ENCODE data around the gene LCN1. TPM values are rescaled to one million over a fixed set of nuclear protein-coding genes. Genes with fewer than 3 reads are reported as not detected.

Gene LCN1
- not detected for total RNA-seq

DNA sequence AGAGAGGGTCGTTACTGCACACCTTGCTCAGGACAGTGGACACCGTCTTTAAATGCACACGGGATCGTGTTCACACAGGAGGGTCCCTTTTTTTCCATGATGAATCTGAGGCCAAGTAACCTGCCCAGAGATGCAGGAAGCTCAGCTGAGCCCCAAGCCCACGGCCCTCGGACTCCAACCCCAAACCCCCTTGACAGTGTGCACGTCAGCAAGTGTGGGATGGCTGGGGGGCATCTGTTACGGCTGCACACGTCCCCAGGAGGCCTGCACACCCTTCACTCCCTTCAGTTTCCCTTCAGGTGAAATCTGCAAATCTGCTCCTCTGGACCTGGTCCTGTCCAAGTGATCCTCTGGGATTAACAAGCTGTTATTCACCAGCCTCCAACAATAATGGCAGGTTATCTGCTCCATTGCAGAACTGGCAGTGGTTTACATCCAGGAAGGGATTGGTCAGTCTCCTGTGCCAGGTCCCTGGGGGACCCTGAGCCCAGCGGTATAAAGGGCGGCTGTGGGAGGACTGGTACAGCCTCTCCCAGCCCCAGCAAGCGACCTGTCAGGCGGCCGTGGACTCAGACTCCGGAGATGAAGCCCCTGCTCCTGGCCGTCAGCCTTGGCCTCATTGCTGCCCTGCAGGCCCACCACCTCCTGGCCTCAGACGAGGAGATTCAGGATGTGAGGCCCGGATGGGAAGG, at the start of gene LCN1:
LCN1 (plus strand) TSS at position 525 of the 692 bp plus-strand sequence; CDS start at position 583, 58 bp downstream.
- Histone ChIP-seq H3K36me3 (no peaks in the 10 kb centered on the region), H3K4me1 (no peaks in the 10 kb centered on the region), H3K4me3 (no peak within 1 kb of the TSS), H3K27ac (no peak within 1 kb of the TSS), H3K9me3 (no peaks in the 10 kb centered on the region), H3K27me3 (peaks cover 40% of the 10 kb centered on the region)
- peak; percentile 39 to 60 for DNase-seq (ENCODE audit: low spot score in 2 of 2)
- TF ChIP-seq POLR2AphosphoS5 (IDR thresholded peaks at IDR 0.05) (no peak), POLR2A (IDR thresholded peaks at IDR 0.05) (no peak), EP300 (IDR thresholded peaks at IDR 0.05) (no peak)
- TF ChIP-seq, protein P1, sequence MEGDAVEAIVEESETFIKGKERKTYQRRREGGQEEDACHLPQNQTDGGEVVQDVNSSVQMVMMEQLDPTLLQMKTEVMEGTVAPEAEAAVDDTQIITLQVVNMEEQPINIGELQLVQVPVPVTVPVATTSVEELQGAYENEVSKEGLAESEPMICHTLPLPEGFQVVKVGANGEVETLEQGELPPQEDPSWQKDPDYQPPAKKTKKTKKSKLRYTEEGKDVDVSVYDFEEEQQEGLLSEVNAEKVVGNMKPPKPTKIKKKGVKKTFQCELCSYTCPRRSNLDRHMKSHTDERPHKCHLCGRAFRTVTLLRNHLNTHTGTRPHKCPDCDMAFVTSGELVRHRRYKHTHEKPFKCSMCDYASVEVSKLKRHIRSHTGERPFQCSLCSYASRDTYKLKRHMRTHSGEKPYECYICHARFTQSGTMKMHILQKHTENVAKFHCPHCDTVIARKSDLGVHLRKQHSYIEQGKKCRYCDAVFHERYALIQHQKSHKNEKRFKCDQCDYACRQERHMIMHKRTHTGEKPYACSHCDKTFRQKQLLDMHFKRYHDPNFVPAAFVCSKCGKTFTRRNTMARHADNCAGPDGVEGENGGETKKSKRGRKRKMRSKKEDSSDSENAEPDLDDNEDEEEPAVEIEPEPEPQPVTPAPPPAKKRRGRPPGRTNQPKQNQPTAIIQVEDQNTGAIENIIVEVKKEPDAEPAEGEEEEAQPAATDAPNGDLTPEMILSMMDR (IDR thresholded peaks at IDR 0.05), result no peak
- WGBS, result 77% methylated on average over 15 of the region's 18 CpGs

DNA sequence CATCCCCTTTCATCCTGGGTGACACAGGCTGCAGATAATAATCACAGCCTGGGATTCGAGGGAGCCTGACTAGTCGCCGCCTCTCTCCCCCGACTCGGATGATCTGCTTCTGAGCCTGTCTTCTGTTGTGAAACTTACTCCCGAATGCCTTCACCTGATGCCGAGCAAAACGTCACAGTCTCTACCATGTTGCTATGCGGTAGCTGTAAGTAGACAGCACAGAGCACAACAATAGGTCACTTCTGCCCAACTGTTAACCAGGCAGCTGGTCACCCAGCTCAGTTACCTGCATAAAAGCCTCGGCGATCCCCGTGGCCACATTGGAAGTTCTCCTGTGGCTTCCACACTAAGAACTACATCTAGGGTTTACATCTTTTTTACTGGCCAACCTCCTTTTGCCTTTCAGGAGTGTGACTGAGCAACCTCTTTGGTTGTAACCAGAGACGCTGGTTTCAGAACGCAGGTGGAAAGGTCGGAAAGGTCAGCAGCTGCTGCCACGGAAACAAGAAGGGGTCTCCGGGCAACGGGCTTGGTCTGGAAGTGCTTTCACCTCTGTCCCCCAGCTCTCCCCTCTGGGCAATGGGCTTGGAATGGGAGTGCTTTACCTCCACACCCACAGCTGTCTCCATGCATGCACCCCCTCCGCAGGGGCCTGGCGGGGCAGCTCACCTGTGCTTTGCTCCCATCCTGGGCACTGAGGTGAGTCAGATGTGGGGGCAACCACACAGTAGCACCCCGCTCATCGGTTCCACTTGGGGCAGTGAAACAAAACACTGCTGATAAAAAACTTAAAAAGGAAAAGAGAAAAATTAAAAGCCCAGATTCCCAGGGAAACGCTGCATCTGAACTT, 49.2 kb upstream of the LCN1 start:
- H3K9me3 ChIP-seq, result no peaks in the 10 kb centered on the region
- H3K4me1 ChIP-seq, result peaks cover 3% of the 10 kb centered on the region
- H3K36me3 ChIP-seq, result no peaks in the 10 kb centered on the region
- WGBS, result 74% methylated on average over 15 of the region's 23 CpGs
- no peaks in the 10 kb centered on the region for H3K27me3 ChIP-seq
- no peak for DNase-seq (ENCODE audit: low spot score in 2 of 2)
- H3K4me3 ChIP-seq, result no peak overlapping the region
- H3K27ac ChIP-seq, result no peak overlapping the region
- no peak for TF ChIP-seq EP300 (IDR thresholded peaks at IDR 0.05)
- TF ChIP-seq POLR2AphosphoS5 (IDR thresholded peaks at IDR 0.05), result no peak
- no peak for TF ChIP-seq POLR2A (IDR thresholded peaks at IDR 0.05)
- TF ChIP-seq, protein P1 (IDR thresholded peaks at IDR 0.05), result no peak

DNA sequence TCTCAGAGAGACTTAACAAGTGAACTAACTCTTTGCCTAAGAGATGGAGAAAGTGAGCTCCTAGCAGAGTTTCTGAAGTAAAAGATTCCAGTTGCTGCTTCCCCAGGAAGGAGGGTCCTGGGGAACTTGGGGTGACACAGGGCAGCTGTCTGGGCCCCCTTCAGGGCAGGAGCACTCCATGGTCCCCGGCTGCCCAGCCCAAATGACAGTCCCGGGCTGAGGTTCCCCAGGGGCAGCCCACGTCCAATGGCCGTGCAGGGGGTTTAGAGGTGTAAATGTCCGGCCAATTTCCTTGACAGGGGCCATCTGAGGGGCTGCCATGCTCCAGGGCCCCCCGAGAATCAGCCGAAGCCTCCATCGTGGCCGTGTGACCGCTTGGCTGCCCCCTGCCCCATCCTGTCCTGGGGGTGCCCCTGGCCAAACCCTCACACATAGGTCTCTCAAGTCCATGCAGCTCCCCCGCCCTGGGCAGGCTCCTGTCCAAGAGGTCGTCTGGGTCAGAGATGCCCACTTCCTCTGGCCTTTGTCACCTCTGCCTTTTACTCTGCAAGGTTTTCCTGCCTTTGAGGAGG, 47.2 kb upstream of the LCN1 start:
- no peaks in the 10 kb centered on the region for H3K27me3 ChIP-seq
- peaks cover 6% of the 10 kb centered on the region for H3K4me1 ChIP-seq
- TF ChIP-seq POLR2AphosphoS5 (IDR thresholded peaks at IDR 0.05), result no peak
- TF ChIP-seq POLR2A (IDR thresholded peaks at IDR 0.05), result no peak
- TF ChIP-seq, protein P1 (IDR thresholded peaks at IDR 0.05), result no peak
- no peak for TF ChIP-seq EP300 (IDR thresholded peaks at IDR 0.05)
- no peaks in the 10 kb centered on the region for H3K9me3 ChIP-seq
- 64% methylated on average over 2 of the region's 12 CpGs for WGBS
- no peak overlapping the region for H3K27ac ChIP-seq
- H3K4me3 ChIP-seq, result no peak overlapping the region
- DNase-seq (ENCODE audit: low spot score in 2 of 2), result no peak
- no peaks in the 10 kb centered on the region for H3K36me3 ChIP-seq

DNA sequence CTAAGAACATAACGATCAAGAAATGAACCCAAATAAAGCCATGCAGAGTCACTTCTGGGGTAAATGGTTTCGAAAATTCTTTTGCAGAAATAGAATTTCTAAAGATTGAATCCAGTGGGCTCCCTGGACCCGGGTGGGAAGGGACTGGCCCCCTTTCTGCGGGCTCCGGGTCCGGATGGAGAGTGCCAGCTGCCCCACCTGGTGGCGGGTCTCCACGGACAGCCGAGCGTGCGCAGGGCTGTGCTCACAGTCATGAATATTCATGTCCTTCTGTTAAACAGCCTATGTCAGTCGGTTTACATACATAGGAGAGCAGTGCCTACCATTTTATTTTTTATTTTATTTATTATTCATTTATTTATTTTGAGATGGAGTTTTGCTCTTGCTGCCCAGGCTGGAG, 46.3 kb upstream of the LCN1 start:
- Histone ChIP-seq H3K27me3 (no peaks in the 10 kb centered on the region), H3K36me3 (no peaks in the 10 kb centered on the region), H3K9me3 (no peaks in the 10 kb centered on the region), H3K27ac (no peak overlapping the region), H3K4me3 (no peak overlapping the region), H3K4me1 (peaks cover 8% of the 10 kb centered on the region)
- no peak for DNase-seq (ENCODE audit: low spot score in 2 of 2)
- WGBS, result 31% methylated on average over 11 of the region's 12 CpGs
- TF ChIP-seq POLR2A (IDR thresholded peaks at IDR 0.05) (no peak), POLR2AphosphoS5 (IDR thresholded peaks at IDR 0.05) (no peak), EP300 (IDR thresholded peaks at IDR 0.05) (no peak)
- TF ChIP-seq, protein P1 (IDR thresholded peaks at IDR 0.05), result no peak

All from suprapubic skin (tissue), 4 donors.